ENCODE data around the gene EFNA5. TPM values are rescaled to one million over a fixed set of nuclear protein-coding genes. Genes with fewer than 3 reads are reported as not detected.

Gene EFNA5
- total and polyA plus RNA-seq, 2 of the 8 experiments (the other 6 are each of a cell fraction or from before 2014, with no cell fraction given): 9.6 to 21.8 TPM

DNA sequence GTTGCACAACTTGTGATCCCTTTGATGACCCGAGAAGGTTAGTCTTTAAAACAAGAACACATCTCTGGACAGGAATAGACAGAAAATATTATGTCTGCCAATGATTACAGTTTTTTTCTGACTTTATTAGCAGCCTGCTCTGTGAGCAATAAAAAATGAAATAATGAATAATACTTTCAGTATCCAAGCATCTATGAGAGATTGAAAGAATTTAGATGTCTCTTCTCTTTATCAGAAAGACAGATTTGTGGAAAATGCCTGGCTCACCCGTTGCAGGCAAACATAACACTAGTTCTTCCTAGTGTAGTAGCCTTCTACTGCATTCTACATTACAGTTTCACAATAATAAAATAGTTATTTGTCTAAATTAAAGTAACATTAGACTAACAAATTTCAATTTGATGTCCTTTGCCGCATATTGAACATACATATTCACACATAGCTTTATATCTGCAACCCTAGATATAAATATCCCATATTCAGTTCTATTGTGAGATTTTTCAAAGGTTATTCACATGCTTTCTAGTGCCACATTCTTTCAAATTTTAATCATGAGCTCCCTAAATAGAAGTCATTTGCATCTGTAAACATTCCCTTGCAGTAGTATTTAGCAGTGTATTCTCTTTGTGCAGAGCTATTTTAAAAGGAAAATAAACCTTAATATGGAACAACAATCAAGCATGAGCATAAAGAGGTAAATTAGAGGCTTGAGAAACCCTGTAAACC, 267.3 kb downstream of the EFNA5 start (continued):
- TF ChIP-seq CBX5 (IDR thresholded peaks at IDR 0.05; ENCODE audit: low read depth, low read length): no peak
- no peak for TF ChIP-seq SP2 (IDR thresholded peaks at IDR 0.05; ENCODE audit: low read length)
- no peak for TF ChIP-seq RBBP5 (IDR thresholded peaks at IDR 0.05; ENCODE audit: borderline replicate concordance, low read depth, low read length)
- TF ChIP-seq YY1 (IDR thresholded peaks at IDR 0.05; ENCODE audit: low read depth, low read length): no peak
- no peak for TF ChIP-seq KDM1A (IDR thresholded peaks at IDR 0.05; ENCODE audit: borderline replicate concordance, low read length)
- TF ChIP-seq SP4 (IDR thresholded peaks at IDR 0.05; ENCODE audit: low read length): no peak
- TF ChIP-seq CHD1 (IDR thresholded peaks at IDR 0.05; ENCODE audit: low read depth, low read length): no peak

Measured in H1 (cell line).